KOPT-K1 (cell line): ENCODE results near the gene EDAR.

ENCODE experiments used
- H3K27ac ChIP-seq: fragments of 200-600 bp; sonication (generic); 2 replicates; pipeline ENCODE4 v1.5.1; 2016; ENCODE audit warnings: antibody characterized with exemption, mild to moderate bottlenecking, low read depth, low read length; ENCODE audit not compliant: poor library complexity, severe bottlenecking
- H3K36me3 ChIP-seq: fragments of 200-600 bp; sonication (generic); 2 replicates; pipeline ENCODE4 v1.5.1; 2017; ENCODE audit warnings: antibody characterized with exemption, mild to moderate bottlenecking, low read length, moderate library complexity; ENCODE audit not compliant: insufficient read depth
- H3K9me3 ChIP-seq: fragments of 200-600 bp; sonication (generic); 2 replicates; pipeline ENCODE4 v1.5.1; 2017; ENCODE audit warnings: antibody characterized with exemption, low read length, mild to moderate bottlenecking; ENCODE audit not compliant: insufficient read depth, poor library complexity, severe bottlenecking

The EDAR gene

DNA sequence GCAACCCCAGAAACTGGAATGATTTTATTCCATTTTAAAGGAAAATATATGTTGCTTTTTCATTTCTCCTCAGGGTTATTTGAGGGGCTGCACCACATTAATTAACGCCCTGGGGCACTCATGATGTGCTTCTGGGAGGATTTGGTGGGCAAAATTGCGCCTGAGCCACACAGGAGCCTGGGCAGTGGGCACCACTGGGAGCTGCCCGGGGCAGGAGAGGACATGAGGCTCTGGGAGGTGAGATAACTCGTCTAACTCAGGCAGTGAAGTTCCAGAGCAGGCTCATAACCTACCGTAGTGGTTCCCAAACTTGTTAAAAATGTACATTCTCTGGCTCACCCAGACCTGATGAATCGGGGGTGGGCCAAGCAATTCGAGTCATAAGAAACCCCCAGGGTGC lies 68.3 kb downstream of the EDAR start:
- Histone ChIP-seq H3K27ac (no peak overlapping the region), H3K36me3 (no peaks in the 10 kb centered on the region), H3K9me3 (no peaks in the 10 kb centered on the region)

DNA sequence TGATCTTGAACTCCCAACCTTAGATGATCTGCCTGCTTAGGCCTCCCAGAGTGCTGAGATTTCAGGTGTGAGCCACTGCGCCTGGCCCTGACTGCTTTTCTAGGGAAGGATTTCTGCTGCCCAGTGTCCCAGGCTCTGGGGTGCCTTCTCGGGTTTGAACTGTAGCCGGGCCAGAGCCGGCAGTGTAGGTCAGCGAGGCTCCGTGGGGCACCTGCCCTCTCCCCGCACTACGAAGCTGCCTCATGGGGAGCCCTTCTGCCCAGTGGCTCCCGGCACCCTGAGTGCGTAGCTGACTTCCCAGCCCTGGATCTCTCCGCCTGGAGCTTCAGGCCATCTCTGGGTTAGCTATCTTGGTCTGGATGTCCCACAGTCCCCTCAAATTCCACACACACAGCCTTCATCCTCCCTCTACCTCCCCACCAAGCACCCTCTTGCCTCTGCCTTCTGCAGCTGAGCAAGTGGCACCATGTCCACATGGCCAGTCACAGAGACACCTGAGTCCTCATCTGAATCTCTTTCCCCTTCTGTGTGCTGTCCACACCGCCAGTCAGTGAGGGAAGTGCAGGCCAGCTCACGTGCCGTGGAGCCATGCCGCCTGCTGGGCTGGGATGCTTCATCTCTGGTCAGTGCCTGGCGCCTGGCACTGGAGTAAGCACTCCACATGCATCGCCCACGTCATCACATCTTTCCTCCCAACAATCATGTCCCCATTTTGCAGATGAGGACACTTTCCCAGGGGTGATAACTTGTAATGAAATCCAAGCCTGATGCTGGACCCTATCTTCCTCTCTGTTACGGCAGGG lies 69.2 kb downstream of the EDAR start:
- no peaks in the 10 kb centered on the region for H3K9me3 ChIP-seq
- H3K36me3 ChIP-seq: no peaks in the 10 kb centered on the region
- H3K27ac ChIP-seq: no peak overlapping the region

DNA sequence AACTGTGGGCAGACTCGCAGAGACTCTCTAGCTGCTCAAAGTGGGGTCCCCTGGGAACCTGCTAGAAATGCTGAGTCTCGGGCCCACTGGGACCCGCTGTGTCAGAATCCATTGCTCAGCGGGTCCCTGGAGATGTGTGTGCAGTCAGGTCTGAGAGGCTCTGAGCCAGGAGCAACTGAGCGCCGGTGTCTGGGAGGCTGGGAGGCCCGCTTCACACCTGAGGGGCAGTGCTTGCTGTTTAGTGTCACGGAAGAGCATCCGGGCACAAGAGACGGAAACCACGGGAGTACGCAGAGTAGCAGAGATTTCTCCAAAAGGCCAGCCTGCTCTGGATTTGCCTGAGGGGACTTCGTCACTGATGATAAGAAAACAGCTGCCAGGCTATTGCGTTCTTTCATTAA lies 70.1 kb downstream of the EDAR start:
- H3K36me3 ChIP-seq: no peaks in the 10 kb centered on the region

DNA sequence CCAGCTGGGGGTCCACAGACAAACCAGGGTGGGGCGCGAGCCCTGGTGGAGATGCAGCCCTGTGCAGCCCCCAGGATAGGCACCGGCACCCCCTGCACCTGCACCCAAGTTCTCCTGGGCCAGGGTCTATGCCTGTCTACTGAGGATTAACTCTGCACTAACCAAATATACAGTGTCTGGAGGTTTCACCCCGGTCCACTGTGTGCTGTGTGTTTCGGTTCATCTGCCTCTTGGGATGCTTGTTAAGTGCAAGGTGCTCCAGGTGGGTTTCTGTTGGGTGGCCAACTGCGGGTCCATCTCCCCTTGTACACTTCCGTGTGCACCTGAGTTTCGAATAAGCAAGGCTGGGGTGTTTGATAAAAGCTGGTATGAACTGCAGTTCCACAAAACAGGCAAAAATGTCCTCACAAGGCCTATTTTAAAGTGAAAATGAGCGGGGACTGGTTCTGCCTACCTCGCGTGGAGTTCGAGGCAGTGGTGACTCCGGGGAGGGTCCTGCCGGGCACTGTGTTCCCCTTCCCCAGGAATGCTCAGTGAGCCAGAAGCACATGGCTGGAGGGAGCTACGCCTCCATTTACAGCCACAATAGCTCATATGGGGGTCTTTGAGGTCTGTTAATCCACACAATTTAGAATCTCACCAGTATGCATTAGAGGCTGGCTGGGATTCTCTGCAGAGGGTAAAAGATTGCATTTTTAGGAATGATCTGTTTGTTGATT lies 70.7 kb downstream of the EDAR start:
- Histone ChIP-seq H3K9me3 (no peaks in the 10 kb centered on the region), H3K36me3 (no peaks in the 10 kb centered on the region), H3K27ac (no peak overlapping the region)

More for the DNA sequence above, 70.1 kb downstream of the EDAR start:
- H3K9me3 ChIP-seq: no peaks in the 10 kb centered on the region
- no peak overlapping the region for H3K27ac ChIP-seq

DNA sequence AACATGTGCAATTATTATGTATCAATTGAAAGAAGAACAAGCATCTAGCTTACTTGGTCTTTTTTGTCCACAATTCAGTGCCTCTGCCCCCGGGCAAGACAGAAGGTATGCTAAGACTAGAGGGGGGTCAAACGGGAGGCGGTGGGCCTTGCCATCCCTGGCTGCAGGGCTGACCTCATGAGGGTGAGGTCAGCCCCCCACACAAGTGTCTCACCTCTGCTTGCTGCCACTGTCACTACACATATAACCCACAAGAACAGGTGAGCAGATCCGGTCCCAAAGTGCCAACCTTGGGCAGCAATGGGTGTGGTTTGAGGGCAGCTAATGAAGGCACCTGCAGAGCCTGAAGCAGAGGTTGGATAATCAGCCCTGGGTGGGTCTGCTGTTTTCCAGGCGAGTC lies 71.5 kb downstream of the EDAR start:
- no peaks in the 10 kb centered on the region for H3K9me3 ChIP-seq
- no peaks in the 10 kb centered on the region for H3K36me3 ChIP-seq
- no peak overlapping the region for H3K27ac ChIP-seq

DNA sequence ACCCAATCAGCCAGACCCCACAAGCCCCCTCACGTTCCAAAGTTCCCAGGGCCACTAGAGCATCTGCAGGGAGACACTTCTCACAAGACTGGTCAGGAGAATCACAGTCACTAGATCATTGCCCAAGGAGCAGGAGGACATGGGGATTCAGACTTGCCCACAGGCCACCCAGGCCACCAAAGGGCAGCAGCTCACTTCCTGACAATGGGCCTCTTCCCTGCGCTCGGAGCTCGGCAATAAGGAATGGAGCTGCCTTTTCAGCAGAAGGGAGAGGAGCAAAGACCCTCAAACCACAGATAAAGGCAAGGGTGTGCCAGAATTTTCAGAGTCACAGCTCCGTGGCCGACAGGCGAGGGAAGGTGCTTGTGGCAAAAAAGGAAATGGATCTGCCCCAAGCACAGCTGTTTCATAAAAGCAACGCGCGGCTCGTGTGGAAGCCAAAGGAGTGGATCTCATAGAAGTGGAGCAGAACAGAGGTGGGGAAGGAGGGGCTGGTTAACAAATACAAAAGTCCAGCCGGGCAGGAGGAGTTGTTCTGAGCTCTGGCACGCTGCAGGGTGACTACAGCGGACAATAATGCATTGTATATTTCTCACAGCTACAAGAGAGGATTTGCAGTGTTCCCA lies 72.1 kb downstream of the EDAR start:
- Histone ChIP-seq H3K9me3 (no peaks in the 10 kb centered on the region), H3K27ac (no peak overlapping the region)

DNA sequence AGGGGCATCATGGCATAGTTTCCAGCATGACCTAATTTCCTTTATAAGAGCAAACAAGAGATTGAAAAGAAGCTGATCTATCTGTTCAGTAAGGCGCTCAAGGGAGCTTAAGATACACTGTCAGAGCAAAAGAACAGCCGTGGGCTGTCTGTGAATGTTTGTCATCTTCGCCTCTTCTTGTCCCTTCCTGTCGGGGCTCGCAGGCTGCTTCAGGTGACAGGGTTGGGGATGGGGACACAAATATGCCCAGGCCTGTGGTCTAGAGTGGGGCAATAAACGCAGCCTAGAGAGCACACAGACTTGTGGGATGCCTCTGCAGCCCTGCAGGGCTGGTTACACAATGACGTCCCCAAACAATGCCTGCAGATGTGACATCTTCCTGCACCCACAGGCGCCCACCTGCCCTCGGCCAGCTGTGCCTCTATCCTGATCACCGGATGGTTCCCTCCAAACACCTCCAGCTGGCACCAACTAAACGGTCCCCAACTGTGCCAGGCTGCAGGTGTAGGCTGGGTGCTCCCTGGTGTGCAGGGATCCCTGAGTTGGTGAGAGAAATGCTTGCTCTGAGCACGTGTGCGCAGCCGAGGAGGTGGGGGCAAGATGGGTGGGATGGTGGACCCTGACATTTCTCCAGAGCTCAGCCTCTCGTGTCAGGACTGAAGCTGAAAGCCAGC lies 72.8 kb downstream of the EDAR start:
- Histone ChIP-seq H3K9me3 (no peaks in the 10 kb centered on the region), H3K27ac (no peak overlapping the region), H3K36me3 (no peaks in the 10 kb centered on the region)

More for the DNA sequence above, 72.1 kb downstream of the EDAR start:
- no peaks in the 10 kb centered on the region for H3K36me3 ChIP-seq

DNA sequence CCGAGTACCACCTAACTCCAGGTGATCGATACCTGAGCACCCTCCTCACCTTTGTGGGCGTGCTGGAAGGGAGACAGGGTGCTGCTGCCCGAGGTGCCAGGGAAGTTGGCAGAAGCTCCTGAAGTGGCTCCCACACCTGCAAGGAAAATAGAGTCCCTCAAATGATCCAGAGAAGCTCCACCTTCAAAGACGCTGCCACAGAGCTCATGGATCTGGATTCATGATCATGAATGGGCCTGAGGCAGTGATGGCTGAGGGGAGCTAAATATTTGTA lies 76.5 kb downstream of the EDAR start:
- no peaks in the 10 kb centered on the region for H3K36me3 ChIP-seq
- no peak overlapping the region for H3K27ac ChIP-seq
- no peaks in the 10 kb centered on the region for H3K9me3 ChIP-seq

DNA sequence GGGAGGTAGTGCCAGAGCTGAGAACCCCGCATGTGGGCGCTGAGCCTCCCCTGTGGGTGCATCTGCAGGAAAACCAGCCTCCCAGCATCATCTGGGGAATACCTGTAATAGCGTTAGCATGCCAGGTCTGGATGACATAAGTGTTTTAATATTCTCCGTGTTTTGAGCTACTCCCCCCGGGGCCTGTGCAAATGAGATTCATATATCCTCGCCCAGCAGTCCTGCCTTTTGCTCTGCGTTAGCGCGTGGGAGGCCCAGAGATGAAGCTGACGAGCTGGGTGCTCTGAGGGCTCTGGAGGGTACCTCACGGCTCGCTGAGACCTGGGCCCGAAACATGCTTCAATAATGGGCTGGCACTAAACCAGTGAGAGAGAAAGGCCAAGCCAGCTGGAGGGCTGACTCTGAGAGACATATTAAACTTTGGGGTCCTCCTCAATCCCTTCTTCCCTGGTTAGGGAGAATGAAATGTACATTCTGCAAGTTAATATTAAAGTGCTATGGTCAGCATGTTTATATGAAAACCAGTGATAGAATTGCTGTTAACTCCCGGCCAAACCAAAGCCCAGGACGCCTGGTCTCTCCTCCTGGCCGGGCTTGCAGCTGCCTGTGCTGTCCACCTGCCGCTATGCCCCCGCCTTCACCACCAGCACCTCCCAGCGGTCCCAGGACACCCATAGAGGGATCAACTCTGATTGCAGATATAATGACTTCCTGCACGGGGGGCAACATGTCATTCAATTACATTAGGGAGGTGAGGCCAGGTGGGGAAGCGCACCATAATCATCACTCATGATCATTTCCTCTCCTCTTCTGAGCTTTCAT lies 77.0 kb downstream of the EDAR start:
- Histone ChIP-seq H3K9me3 (no peaks in the 10 kb centered on the region), H3K36me3 (no peaks in the 10 kb centered on the region), H3K27ac (no peak overlapping the region)

DNA sequence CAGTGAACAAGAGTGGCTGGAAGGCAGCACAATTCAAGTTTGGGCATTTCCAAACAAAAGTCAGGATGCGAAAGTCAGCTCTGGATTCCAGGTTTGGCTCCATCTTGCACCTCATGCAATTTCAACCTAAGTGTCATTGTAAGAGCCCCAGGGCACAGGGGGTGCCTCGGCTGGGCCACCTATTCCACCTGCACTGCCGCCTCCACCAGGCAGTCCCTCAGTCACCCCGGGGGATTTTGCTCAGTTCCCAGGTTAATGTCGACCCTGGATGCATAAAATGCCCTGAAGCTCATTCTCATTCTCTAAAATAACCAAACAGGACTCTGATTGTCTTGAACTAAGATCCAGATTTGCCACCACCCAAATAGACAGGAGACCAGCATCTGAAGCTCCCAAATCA lies 77.6 kb downstream of the EDAR start:
- no peak overlapping the region for H3K27ac ChIP-seq
- H3K9me3 ChIP-seq: no peaks in the 10 kb centered on the region
- no peaks in the 10 kb centered on the region for H3K36me3 ChIP-seq

DNA sequence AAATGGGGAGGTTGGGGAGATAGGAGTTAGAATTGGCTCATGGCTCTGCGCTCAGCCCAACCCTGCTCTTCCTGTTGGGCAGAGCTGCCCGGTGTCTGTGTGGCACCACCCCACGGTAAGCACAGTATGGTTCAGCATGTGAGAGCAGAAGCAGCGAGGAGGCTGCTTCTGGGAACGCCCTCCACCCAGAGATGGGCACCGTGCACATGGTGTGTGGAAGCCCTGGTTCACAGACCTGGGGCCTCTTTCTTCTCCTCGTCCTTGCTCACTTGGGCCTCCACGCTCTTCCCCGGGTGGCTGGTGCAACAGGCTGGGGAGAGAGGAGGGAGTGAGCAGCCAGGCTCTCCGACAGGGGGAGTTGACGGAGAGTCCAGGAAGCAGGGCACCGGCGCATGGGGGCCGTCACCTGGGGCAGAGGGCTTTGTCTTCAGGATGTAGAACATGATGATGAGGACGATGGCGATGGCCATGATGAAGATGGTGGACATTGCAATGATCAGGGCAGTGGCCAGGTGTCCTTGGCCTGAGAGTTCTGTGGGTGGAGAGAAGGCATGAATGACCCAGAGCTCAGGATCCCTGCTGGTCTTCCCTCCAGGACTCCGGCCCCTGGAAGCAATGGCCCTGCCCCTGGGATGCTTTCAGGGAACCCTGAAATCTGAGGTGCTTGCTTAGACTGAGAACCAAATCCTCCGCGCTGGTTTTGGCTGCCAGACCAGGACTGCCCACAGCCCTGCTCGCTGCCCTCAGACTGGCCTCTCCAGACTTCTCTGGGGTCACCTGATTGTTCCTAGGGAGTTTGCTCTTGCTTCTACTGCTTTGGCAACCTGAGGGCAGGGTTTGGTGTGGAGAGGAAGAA lies 78.3 kb downstream of the EDAR start:
- Histone ChIP-seq H3K36me3 (no peaks in the 10 kb centered on the region), H3K9me3 (no peaks in the 10 kb centered on the region), H3K27ac (no peak overlapping the region)

DNA sequence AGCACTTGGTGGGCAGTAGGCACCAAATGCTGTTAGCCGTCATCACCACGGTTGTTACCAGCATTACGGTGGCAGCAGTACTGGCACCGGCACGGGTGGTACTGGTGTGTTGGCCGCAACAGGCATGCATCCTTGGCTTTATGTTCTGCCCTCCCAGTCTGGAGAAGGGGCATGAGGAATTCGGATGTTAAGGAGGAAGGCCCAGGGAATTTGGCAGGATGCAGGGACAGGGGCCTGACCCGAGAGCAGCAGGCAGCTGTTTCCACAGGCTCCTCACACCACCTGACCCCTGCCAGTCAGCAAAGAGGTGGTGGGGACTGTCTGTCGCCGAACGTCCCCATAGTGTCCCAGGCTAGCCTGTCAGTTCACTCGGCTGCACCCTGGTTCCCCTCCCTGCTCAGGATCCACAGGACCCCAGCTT lies 79.0 kb downstream of the EDAR start:
- Histone ChIP-seq H3K36me3 (no peaks in the 10 kb centered on the region), H3K27ac (no peak overlapping the region), H3K9me3 (no peaks in the 10 kb centered on the region)

DNA sequence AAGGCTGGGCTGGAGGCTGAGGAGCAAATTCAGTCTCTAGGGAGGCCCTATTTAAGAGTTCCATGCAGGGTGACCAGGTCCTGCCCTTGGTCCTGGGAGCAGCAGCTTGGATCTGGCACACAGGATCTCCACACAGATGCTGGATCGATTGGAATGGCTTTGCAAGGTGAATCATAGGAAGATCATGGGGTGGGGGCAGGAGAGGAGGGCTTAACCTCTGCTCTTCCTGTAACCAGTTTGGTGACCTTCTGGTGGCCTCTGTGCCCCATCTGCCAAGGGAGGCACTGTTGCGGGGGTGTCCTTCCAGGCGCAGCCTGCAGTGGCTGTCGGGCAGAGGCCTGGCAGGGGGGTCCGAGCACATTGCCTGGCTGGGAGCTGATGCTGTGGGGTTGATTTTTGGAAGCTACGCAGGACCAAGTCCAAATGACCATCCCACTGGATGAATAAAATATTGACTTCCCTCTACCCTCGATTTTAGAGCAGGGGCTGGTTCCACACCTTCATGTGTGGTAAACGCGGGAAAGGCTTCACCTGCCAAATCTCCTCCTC lies 79.7 kb downstream of the EDAR start:
- H3K9me3 ChIP-seq: no peaks in the 10 kb centered on the region
- H3K36me3 ChIP-seq: no peaks in the 10 kb centered on the region
- H3K27ac ChIP-seq: no peak overlapping the region

DNA sequence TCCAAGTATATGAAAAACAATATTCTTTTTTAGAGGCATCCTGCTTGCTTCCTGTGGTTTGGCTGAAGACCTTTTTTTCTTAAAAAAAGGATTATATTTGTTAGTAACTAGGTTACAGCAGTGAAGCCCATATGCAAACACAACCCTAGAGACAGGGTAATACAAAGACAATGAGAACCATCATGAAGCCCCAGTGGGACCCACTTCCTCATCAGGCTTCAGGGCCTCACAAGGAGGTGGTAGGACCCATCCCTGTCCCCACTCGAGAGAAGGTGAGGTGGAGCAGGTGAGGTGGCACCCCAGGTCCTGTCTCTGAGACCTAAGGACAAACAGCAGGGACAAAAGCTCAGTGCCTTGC lies 80.3 kb downstream of the EDAR start:
- Histone ChIP-seq H3K27ac (no peak overlapping the region), H3K9me3 (no peaks in the 10 kb centered on the region), H3K36me3 (no peaks in the 10 kb centered on the region)
